ENCODE data around the gene CENPU. TPM values are rescaled to one million over a fixed set of nuclear protein-coding genes. Genes with fewer than 3 reads are reported as not detected.

CENPU gene
- total RNA-seq, 1 donor from 2014 or later = 1.7 TPM

DNA sequence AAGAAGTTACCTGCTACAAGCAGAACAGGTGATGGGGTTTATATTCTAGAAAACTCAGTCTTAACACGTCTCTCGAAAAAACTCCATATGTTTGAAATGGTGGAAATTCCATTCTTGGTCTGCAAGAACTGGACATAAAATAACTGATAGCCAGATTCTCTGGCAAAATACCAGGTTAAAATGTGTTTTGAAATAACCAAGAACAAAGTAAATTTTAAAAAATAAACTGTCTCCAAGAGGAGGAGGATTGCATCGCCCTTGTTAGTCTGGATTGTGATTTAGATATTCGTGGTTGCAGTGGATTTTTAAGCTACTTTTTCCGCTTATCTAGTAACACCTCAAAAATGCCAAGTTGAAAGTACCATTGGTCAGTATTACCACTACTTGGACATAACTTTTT is 40.8 kb downstream of the CENPU start:
- Histone ChIP-seq H3K4me1 (no peaks in the 10 kb centered on the region), H3K27me3 (no peaks in the 10 kb centered on the region), H3K27ac (no peak overlapping the region), H3K36me3 (peaks cover 33% of the 10 kb centered on the region), H3K9me3 (no peaks in the 10 kb centered on the region), H3K4me3 (no peak overlapping the region)
- intact Hi-C loops (cut with DNase I) = no loop called here
- TF ChIP-seq, protein P1, sequence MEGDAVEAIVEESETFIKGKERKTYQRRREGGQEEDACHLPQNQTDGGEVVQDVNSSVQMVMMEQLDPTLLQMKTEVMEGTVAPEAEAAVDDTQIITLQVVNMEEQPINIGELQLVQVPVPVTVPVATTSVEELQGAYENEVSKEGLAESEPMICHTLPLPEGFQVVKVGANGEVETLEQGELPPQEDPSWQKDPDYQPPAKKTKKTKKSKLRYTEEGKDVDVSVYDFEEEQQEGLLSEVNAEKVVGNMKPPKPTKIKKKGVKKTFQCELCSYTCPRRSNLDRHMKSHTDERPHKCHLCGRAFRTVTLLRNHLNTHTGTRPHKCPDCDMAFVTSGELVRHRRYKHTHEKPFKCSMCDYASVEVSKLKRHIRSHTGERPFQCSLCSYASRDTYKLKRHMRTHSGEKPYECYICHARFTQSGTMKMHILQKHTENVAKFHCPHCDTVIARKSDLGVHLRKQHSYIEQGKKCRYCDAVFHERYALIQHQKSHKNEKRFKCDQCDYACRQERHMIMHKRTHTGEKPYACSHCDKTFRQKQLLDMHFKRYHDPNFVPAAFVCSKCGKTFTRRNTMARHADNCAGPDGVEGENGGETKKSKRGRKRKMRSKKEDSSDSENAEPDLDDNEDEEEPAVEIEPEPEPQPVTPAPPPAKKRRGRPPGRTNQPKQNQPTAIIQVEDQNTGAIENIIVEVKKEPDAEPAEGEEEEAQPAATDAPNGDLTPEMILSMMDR (IDR thresholded peaks at IDR 0.05) = no peak
- ATAC-seq (no peak), DNase-seq (no peak)

DNA sequence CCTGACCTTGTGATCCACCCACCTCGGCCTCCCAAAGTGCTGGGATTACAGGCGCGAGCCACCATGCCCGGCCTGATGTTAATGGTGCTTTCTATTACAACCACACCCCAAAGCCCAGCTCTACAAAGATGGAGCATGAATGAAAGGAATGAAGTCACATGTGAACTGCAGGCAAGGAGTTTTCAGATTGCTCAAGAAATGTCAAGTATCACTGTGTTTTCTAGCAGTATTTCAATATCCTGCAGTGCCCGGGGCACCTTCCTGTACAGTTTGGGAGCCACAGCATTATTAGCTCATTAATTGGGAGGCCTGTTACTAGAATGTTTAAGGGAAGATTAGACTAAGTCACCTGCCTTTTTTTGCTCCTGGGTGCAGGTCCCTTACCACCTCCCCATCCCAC is 44.2 kb downstream of the CENPU start:
- no peak for ATAC-seq
- peaks cover 27% of the 10 kb centered on the region for H3K36me3 ChIP-seq
- H3K27ac ChIP-seq = no peak overlapping the region

DNA sequence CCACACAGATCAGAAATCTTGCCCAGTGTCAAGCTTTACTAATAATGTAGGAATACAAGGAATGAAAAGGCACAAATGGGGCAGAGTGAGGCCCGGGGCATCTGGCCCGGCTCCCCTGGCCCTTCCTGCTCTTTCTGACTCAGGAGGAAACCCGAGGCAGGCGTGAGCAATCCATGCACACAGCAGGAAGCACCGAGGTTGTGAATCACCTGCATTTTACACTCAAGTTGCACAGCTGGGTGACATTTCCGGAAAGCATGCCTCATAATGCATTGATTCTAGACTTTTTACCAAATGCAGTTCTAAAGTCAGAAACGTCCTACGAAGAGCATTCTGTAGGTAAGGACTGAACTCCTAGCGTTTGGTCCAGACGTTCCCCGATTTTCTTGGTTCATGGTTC is 45.4 kb downstream of the CENPU start:
- ATAC-seq = no peak
- intact Hi-C loops (cut with DNase I) = no loop called here
- Histone ChIP-seq H3K4me3 (no peak overlapping the region), H3K27me3 (no peaks in the 10 kb centered on the region), H3K27ac (no peak overlapping the region), H3K4me1 (no peaks in the 10 kb centered on the region), H3K9me3 (no peaks in the 10 kb centered on the region), H3K36me3 (peaks cover 15% of the 10 kb centered on the region)
- DNase-seq = no peak
- TF ChIP-seq, protein P1 (IDR thresholded peaks at IDR 0.05) = no peak

More for the DNA sequence above, 44.2 kb downstream of the CENPU start:
- Histone ChIP-seq H3K9me3 (no peaks in the 10 kb centered on the region), H3K4me1 (no peaks in the 10 kb centered on the region), H3K27me3 (no peaks in the 10 kb centered on the region), H3K4me3 (no peak overlapping the region)
- DNase-seq = no peak
- TF ChIP-seq, protein P1 (IDR thresholded peaks at IDR 0.05) = no peak
- intact Hi-C loops (cut with DNase I) = no loop called here

DNA sequence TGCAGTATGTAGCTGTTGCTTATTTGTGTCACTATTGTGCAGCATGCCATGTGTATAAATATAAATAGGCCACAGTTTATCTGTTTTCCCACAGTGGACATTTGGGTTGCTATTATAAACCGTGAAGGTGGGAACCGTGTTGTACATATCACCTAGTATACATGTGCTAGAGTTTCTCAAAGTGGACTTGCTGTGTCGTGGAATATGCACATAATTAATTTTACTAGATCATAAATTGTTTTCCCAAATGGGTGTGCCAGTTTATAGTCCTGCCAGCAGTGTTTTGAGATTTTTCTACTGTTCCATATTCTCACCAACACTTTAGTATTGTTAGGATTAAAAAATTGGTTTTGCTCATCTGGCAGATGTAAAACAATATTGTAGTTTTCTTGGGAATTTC is 45.9 kb downstream of the CENPU start:
- Histone ChIP-seq H3K9me3 (no peaks in the 10 kb centered on the region), H3K27ac (no peak overlapping the region), H3K27me3 (no peaks in the 10 kb centered on the region), H3K4me3 (no peak overlapping the region), H3K36me3 (peaks cover 12% of the 10 kb centered on the region), H3K4me1 (no peaks in the 10 kb centered on the region)
- DNase-seq (no peak), ATAC-seq (no peak)
- TF ChIP-seq, protein P1 (IDR thresholded peaks at IDR 0.05) = no peak
- intact Hi-C loops (cut with DNase I) = no loop called here

DNA sequence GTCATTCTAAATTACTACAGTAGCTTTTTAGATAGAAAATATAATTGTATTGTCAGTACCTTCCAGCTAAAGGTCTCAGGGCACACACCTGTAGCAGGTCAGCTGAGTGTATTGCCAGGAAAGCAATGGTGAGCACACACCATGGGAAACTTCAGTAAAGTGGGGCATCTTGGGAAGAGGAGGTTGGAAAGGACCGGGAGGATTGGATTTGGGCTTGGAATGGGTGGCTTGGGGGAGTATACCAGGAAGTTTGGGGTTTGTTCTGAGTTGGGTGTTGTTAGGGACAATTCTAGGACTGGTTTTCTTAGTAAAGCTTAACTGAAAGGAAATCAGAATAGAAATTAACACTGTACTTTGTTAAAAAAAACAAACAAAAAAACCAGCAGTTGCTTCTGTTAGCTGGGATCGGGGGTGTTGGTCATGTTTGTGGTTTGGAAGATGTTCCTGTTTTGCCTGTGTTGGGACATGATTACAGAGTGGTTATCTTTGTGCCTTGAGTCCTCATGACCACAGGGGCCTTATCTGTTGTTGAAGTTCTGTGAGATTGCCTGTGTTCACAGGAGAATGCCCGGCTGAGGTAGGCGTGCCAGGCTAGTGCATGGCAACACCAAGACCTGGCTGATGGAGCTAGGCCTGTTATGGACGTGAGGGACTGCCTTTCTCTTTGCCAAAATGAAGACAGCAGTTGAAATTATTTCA is 49.3 kb downstream of the CENPU start:
- H3K27ac ChIP-seq = no peak overlapping the region
- TF ChIP-seq, protein P1 (IDR thresholded peaks at IDR 0.05) = no peak
- no peaks in the 10 kb centered on the region for H3K36me3 ChIP-seq
- no peaks in the 10 kb centered on the region for H3K27me3 ChIP-seq
- no peak for DNase-seq
- no peaks in the 10 kb centered on the region for H3K9me3 ChIP-seq
- peak; percentile 81 for ATAC-seq
- intact Hi-C loops (cut with DNase I) = no loop called here
- H3K4me1 ChIP-seq = peaks cover 8% of the 10 kb centered on the region
- no peak overlapping the region for H3K4me3 ChIP-seq

DNA sequence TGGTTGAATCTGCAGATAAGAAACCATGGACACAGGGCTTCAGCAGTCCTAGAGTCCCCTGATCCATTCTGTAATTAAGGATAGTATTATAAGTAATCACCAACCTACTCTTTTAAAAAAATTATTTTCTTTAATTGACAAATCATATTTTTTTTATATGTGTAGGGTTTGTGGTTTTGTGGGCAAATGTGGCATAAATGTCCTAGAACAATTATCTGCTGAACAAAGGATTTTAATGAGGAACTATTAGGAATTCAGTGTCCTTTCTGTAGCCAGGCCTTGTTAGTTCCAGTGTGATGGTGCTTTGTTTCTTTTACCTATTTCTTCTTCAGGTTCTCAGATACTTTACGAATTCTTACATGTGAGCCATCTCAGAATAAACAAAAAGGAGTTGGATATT is 52.0 kb downstream of the CENPU start:
- H3K27ac ChIP-seq = no peak overlapping the region
- no peak for DNase-seq
- no peak for ATAC-seq
- H3K27me3 ChIP-seq = no peaks in the 10 kb centered on the region
- no peak overlapping the region for H3K4me3 ChIP-seq
- peaks cover 8% of the 10 kb centered on the region for H3K4me1 ChIP-seq
- no peaks in the 10 kb centered on the region for H3K9me3 ChIP-seq
- no peaks in the 10 kb centered on the region for H3K36me3 ChIP-seq
- TF ChIP-seq, protein P1 (IDR thresholded peaks at IDR 0.05) = no peak
- intact Hi-C loops (cut with DNase I) = no loop called here
